ENCODE results near the gene WDR70.
"Not testable (repeated sequence)": the region's sequence is repeated elsewhere in the genome, so short reads cannot be mapped to it uniquely, and the experiment has no call there.

Gene WDR70

GRCh38 chr5:37640088-37640487 lies 261.0 kb downstream of the WDR70 start:
- no peak for DNase-seq (ENCODE audit: low spot score)

GRCh38 chr5:37641933-37642332 lies 262.8 kb downstream of the WDR70 start:
- no peak for DNase-seq (ENCODE audit: low spot score)

- DNase-seq (ENCODE audit: low spot score): no peak
Observed at GRCh38 chr5:37645707-37646106, 266.6 kb downstream of the WDR70 start.

GRCh38 chr5:37654566-37654965 lies 275.4 kb downstream of the WDR70 start:
- DNase-seq (ENCODE audit: low spot score): not testable (repeated sequence)

GRCh38 chr5:37657046-37657445 lies 277.9 kb downstream of the WDR70 start:
- no peak for DNase-seq (ENCODE audit: low spot score)

- no peak for DNase-seq (ENCODE audit: low spot score)
Observed at GRCh38 chr5:37658440-37658839, 279.3 kb downstream of the WDR70 start.

- DNase-seq (ENCODE audit: low spot score): no peak
Observed at GRCh38 chr5:37660319-37660718, 281.2 kb downstream of the WDR70 start.

GRCh38 chr5:37661227-37661920 lies 282.3 kb downstream of the WDR70 start:
- DNase-seq (ENCODE audit: low spot score): no peak

- no peak for DNase-seq (ENCODE audit: low spot score)
Observed at GRCh38 chr5:37661951-37662350, 282.8 kb downstream of the WDR70 start.

- DNase-seq (ENCODE audit: low spot score): no peak
Observed at GRCh38 chr5:37662362-37662761, 283.2 kb downstream of the WDR70 start.

GRCh38 chr5:37662789-37663485 lies 283.8 kb downstream of the WDR70 start:
- no peak for DNase-seq (ENCODE audit: low spot score)

GRCh38 chr5:37663538-37663937 lies 284.4 kb downstream of the WDR70 start:
- no peak for DNase-seq (ENCODE audit: low spot score)

- DNase-seq (ENCODE audit: low spot score): no peak
Observed at GRCh38 chr5:37664551-37664950, 285.4 kb downstream of the WDR70 start.

- no peak for DNase-seq (ENCODE audit: low spot score)
Observed at GRCh38 chr5:37665272-37665671, 286.2 kb downstream of the WDR70 start.

- DNase-seq (ENCODE audit: low spot score): no peak
Observed at GRCh38 chr5:37665889-37666288, 286.8 kb downstream of the WDR70 start.

GRCh38 chr5:37667430-37667829 lies 288.3 kb downstream of the WDR70 start:
- DNase-seq (ENCODE audit: low spot score): no peak

GRCh38 chr5:37667846-37668245 lies 288.7 kb downstream of the WDR70 start:
- no peak for DNase-seq (ENCODE audit: low spot score)

- peak; percentile 97 for DNase-seq (ENCODE audit: low spot score)
Observed at GRCh38 chr5:37668524-37669047, 289.5 kb downstream of the WDR70 start.

- DNase-seq (ENCODE audit: low spot score): not testable (repeated sequence)
Observed at GRCh38 chr5:37672118-37672588, 293.0 kb downstream of the WDR70 start.

- DNase-seq (ENCODE audit: low spot score): not testable (repeated sequence)
Observed at GRCh38 chr5:37674361-37674760, 295.2 kb downstream of the WDR70 start.

- not testable (repeated sequence) for DNase-seq (ENCODE audit: low spot score)
Observed at GRCh38 chr5:37679326-37679725, 300.2 kb downstream of the WDR70 start.

- not testable (repeated sequence) for DNase-seq (ENCODE audit: low spot score)
Observed at GRCh38 chr5:37679903-37680302, 300.8 kb downstream of the WDR70 start.

GRCh38 chr5:37683072-37683471 lies 304.0 kb downstream of the WDR70 start:
- no peak for DNase-seq (ENCODE audit: low spot score)

All from RKO (cell line).